Astrocyte (in vitro differentiated cells and primary cell): ENCODE results near the gene ZNF618. TPM values are rescaled to one million over a fixed set of nuclear protein-coding genes. Genes with fewer than 3 reads are reported as not detected.

Experiments used
- DNase-seq: peaks from one replicate; pipeline ENCODE4 v3.0.0-alpha.2; 2010; ENCODE audit warnings: low read depth
- FAIRE-seq: peaks from 2 replicates; lab custom pipeline; 2011; peaks lifted over from hg19 to GRCh38; lab: Jason Lieb, UNC
- H2AFZ ChIP-seq: 2 replicates; pipeline ENCODE4 v1.6.0; 2012; ENCODE audit warnings: low read depth, low read length, inconsistent platforms
- H3K27ac ChIP-seq: 2 replicates; pipeline ENCODE4 v1.5.1; 2011; ENCODE audit warnings: low read depth, low read length, inconsistent platforms
- H3K27me3 ChIP-seq: 2 replicates; pipeline ENCODE4 v1.6.0; 2011; ENCODE audit warnings: low read length, inconsistent platforms; ENCODE audit not compliant: insufficient read depth
- H3K36me3 ChIP-seq: 2 replicates; pipeline ENCODE4 v1.5.1; 2011; ENCODE audit warnings: low read length, inconsistent platforms; ENCODE audit not compliant: insufficient read depth
- H3K4me1 ChIP-seq: 2 replicates; pipeline ENCODE4 v1.5.1; 2011; ENCODE audit warnings: low read length, inconsistent platforms; ENCODE audit not compliant: insufficient read depth
- H3K4me2 ChIP-seq: 2 replicates; pipeline ENCODE4 v1.6.0; 2012; ENCODE audit warnings: low read length, inconsistent platforms
- H3K4me3 ChIP-seq: 2 replicates; pipeline ENCODE4 v1.5.1; 2011; ENCODE audit warnings: low read depth, mild to moderate bottlenecking, low read length, inconsistent platforms; ENCODE audit not compliant: insufficient read depth
- H3K79me2 ChIP-seq: 2 replicates; pipeline ENCODE4 v1.6.0; 2012; ENCODE audit warnings: mild to moderate bottlenecking, low read length, inconsistent platforms; ENCODE audit not compliant: insufficient read depth
- H3K9ac ChIP-seq: 2 replicates; pipeline ENCODE4 v1.6.0; 2012; ENCODE audit warnings: mild to moderate bottlenecking, low read length, inconsistent platforms
- H3K9me3 ChIP-seq: 2 replicates; pipeline ENCODE4 v1.5.1; 2012; ENCODE audit warnings: low read depth, mild to moderate bottlenecking, low read length, inconsistent platforms; ENCODE audit not compliant: insufficient read depth
- H4K20me1 ChIP-seq: 2 replicates; pipeline ENCODE4 v1.6.0; 2012; ENCODE audit warnings: low read length, inconsistent platforms; ENCODE audit not compliant: insufficient read depth
- H3K27ac Mint-ChIP-seq: one replicate; pipeline ENCODE4 v1.8.0; 2021; ENCODE audit warnings: mild to moderate bottlenecking, mixed read lengths; ENCODE audit not compliant: unreplicated experiment
- H3K27me3 Mint-ChIP-seq: one replicate; pipeline ENCODE4 v1.8.0; 2021; ENCODE audit warnings: low read depth, mixed read lengths; ENCODE audit not compliant: unreplicated experiment
- H3K36me3 Mint-ChIP-seq: one replicate; pipeline ENCODE4 v1.8.0; 2021; ENCODE audit warnings: low read depth, mixed read lengths; ENCODE audit not compliant: unreplicated experiment
- H3K4me1 Mint-ChIP-seq: one replicate; pipeline ENCODE4 v1.8.0; 2021; ENCODE audit warnings: low read depth, mixed read lengths; ENCODE audit not compliant: unreplicated experiment
- H3K4me3 Mint-ChIP-seq: one replicate; pipeline ENCODE4 v1.8.0; 2021; ENCODE audit warnings: mild to moderate bottlenecking, moderate library complexity, mixed read lengths; ENCODE audit not compliant: unreplicated experiment
- H3K9me3 Mint-ChIP-seq: one replicate; pipeline ENCODE4 v1.8.0; 2021; ENCODE audit warnings: mild to moderate bottlenecking, mixed read lengths; ENCODE audit not compliant: unreplicated experiment
- CTCF ChIP-seq: IDR thresholded peaks from 2 replicates; pipeline ENCODE4 v1.5.1; 2011; ENCODE audit warnings: low read depth, mild to moderate bottlenecking, inconsistent platforms, low read length, moderate library complexity; ENCODE audit not compliant: insufficient read depth
- EZH2 ChIP-seq: IDR thresholded peaks from 2 replicates; pipeline ENCODE4 v1.6.1; 2012; ENCODE audit warnings: mild to moderate bottlenecking, low read length, inconsistent platforms; ENCODE audit not compliant: insufficient read depth
- total RNA-seq: library from RNA; stranded (reverse); gene quantifications from 2 replicates; pipeline ENCODE4 v1.2.1, GENCODE V29; 2021

The ZNF618 gene
- total RNA-seq, 1 donor from 2014 or later, result 30.1 TPM

GRCh38 chr9:113943112-113944009 lies 67.3 kb downstream of the ZNF618 start:
- no peaks in the 10 kb centered on the region for H3K9me3 ChIP-seq
- Mint-ChIP-seq H3K36me3 (peaks cover 2% of the 10 kb centered on the region), H3K4me1 (peaks cover 19% of the 10 kb centered on the region), H3K4me3 (no peak overlapping the region), H3K27ac (no peak overlapping the region), H3K27me3 (no peaks in the 10 kb centered on the region), H3K9me3 (no peaks in the 10 kb centered on the region)
- FAIRE-seq (no peak), DNase-seq (no peak)
- H4K20me1 ChIP-seq, result peaks cover 59% of the 10 kb centered on the region
- TF ChIP-seq EZH2 (no peak), CTCF (no peak)
- H3K9ac ChIP-seq, result no peak overlapping the region
- H3K27ac ChIP-seq, result no peak overlapping the region
- no peak overlapping the region for H3K4me2 ChIP-seq
- H3K27me3 ChIP-seq, result no peaks in the 10 kb centered on the region
- H2AFZ ChIP-seq, result no peak overlapping the region
- H3K4me1 ChIP-seq, result no peaks in the 10 kb centered on the region
- no peak overlapping the region for H3K4me3 ChIP-seq
- no peaks in the 10 kb centered on the region for H3K36me3 ChIP-seq
- peaks cover 80% of the 10 kb centered on the region for H3K79me2 ChIP-seq

- H3K4me3 ChIP-seq, result no peak overlapping the region
- Mint-ChIP-seq H3K27ac (no peak overlapping the region), H3K27me3 (no peaks in the 10 kb centered on the region), H3K9me3 (no peaks in the 10 kb centered on the region), H3K4me3 (no peak overlapping the region), H3K36me3 (peaks cover 10% of the 10 kb centered on the region), H3K4me1 (peaks cover 15% of the 10 kb centered on the region)
- DNase-seq (no peak), FAIRE-seq (no peak)
- H3K4me1 ChIP-seq, result no peaks in the 10 kb centered on the region
- peaks cover 83% of the 10 kb centered on the region for H3K79me2 ChIP-seq
- no peak overlapping the region for H2AFZ ChIP-seq
- no peak overlapping the region for H3K27ac ChIP-seq
- H3K27me3 ChIP-seq, result no peaks in the 10 kb centered on the region
- no peaks in the 10 kb centered on the region for H3K36me3 ChIP-seq
- TF ChIP-seq EZH2, result no peak
- H4K20me1 ChIP-seq, result peaks cover 51% of the 10 kb centered on the region
- no peak overlapping the region for H3K4me2 ChIP-seq
- H3K9ac ChIP-seq, result no peak overlapping the region
- H3K9me3 ChIP-seq, result no peaks in the 10 kb centered on the region
Observed at GRCh38 chr9:113945784-113946183, 69.7 kb downstream of the ZNF618 start.

GRCh38 chr9:113946496-113947115 lies 70.5 kb downstream of the ZNF618 start:
- no peak for FAIRE-seq
- Histone ChIP-seq H3K79me2 (peaks cover 82% of the 10 kb centered on the region), H3K9ac (no peak overlapping the region), H3K4me3 (no peak overlapping the region), H3K9me3 (no peaks in the 10 kb centered on the region), H4K20me1 (peaks cover 45% of the 10 kb centered on the region), H3K4me1 (no peaks in the 10 kb centered on the region), H3K27me3 (no peaks in the 10 kb centered on the region), H3K27ac (no peak overlapping the region), H3K4me2 (no peak overlapping the region), H2AFZ (no peak overlapping the region), H3K36me3 (no peaks in the 10 kb centered on the region)
- DNase-seq, result no peak
- Mint-ChIP-seq H3K9me3 (no peaks in the 10 kb centered on the region), H3K36me3 (peaks cover 10% of the 10 kb centered on the region), H3K4me1 (peaks cover 7% of the 10 kb centered on the region), H3K27me3 (no peaks in the 10 kb centered on the region), H3K27ac (no peak overlapping the region), H3K4me3 (no peak overlapping the region)
- no peak for TF ChIP-seq CTCF
- TF ChIP-seq EZH2, result no peak
